ENCODE measurements around the gene NOC2L.

NOC2L gene

GRCh38 chr1:974687-975328 is 15.8 kb upstream of the NOC2L start:
- no peak for DNase-seq (ENCODE audit: low read depth)

- DNase-seq (ENCODE audit: low read depth), result no peak
These were observed 15.2 kb upstream of the NOC2L start for GRCh38 chr1:974293-974640.

- DNase-seq (ENCODE audit: low read depth), result no peak
These were observed 14.6 kb upstream of the NOC2L start for GRCh38 chr1:973459-974292.

- no peak for DNase-seq (ENCODE audit: low read depth)
These were observed 13.8 kb upstream of the NOC2L start for GRCh38 chr1:972726-973458.

GRCh38 chr1:971751-972506 is 12.9 kb upstream of the NOC2L start:
- DNase-seq (ENCODE audit: low read depth), result no peak

- no peak for DNase-seq (ENCODE audit: low read depth)
These were observed 12.1 kb upstream of the NOC2L start for GRCh38 chr1:970973-971730.

GRCh38 chr1:970242-970972 is 11.4 kb upstream of the NOC2L start:
- no peak for DNase-seq (ENCODE audit: low read depth)

- no peak for DNase-seq (ENCODE audit: low read depth)
These were observed 10.3 kb upstream of the NOC2L start for GRCh38 chr1:969260-969855.

GRCh38 chr1:967466-968343 is 8.6 kb upstream of the NOC2L start:
- no peak for DNase-seq (ENCODE audit: low read depth)

GRCh38 chr1:966704-967300 is 7.7 kb upstream of the NOC2L start:
- peak; percentile 72 for DNase-seq (ENCODE audit: low read depth)

- no peak for DNase-seq (ENCODE audit: low read depth)
These were observed 7.2 kb upstream of the NOC2L start, which contains the start of gene PLEKHN1 for GRCh38 chr1:966135-966703. PLEKHN1 (plus strand) TSS chr1:966482; CDS start chr1:966532, 50 bp downstream.

GRCh38 chr1:965526-966134 is 6.6 kb upstream of the NOC2L start:
- no peak for DNase-seq (ENCODE audit: low read depth)

- no peak for DNase-seq (ENCODE audit: low read depth)
These were observed 5.9 kb upstream of the NOC2L start for GRCh38 chr1:964691-965525.

GRCh38 chr1:963746-964525 is 4.9 kb upstream of the NOC2L start:
- DNase-seq (ENCODE audit: low read depth), result no peak

GRCh38 chr1:963301-963651 is 4.2 kb upstream of the NOC2L start:
- no peak for DNase-seq (ENCODE audit: low read depth)

Data from activated gamma-delta T cell treated with anti-CD3 and anti-CD28 coated beads, Interleukin-2, amount 50 U/mL, for 16 hours (primary cell).